GM12892 (cell line): ENCODE data around the gene KIF25.

Source experiments
- POLR2A ChIP-seq: IDR thresholded peaks from 2 replicates; pipeline ENCODE4 v1.6.1; 2011; ENCODE audit warnings: low read depth, low read length, control low read depth
- POLR2AphosphoS5 ChIP-seq: IDR thresholded peaks from 2 replicates; pipeline ENCODE4 v1.6.1; 2011; ENCODE audit warnings: low read depth, low read length, control low read depth
- TAF1 ChIP-seq: IDR thresholded peaks from 2 replicates; pipeline ENCODE4 v1.6.1; 2011; ENCODE audit warnings: low read depth, mild to moderate bottlenecking, control low read depth, low read length, borderline replicate concordance

DNA sequence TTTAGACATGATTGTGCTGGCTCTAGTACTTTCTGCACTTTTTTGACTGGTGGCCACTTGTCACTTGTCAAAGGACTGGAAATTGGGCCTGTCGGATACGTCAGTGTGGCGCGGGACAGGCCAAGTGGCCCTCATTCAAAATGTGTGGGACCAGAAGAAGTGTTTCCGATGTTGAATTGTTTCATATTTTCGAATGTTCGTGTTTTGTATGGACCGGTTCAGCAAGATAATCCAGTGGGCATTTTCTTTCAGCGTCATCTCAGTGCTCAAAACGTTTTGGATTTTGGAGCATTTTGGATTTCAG, 3.5 kb downstream of the KIF25 start:
- TF ChIP-seq TAF1 = no peak
- TF ChIP-seq POLR2A = no peak
- no peak for TF ChIP-seq POLR2AphosphoS5
